Fibroblast of lung (primary cell): ENCODE measurements around the gene GNL1. TPM values are rescaled to one million over a fixed set of nuclear protein-coding genes. Genes with fewer than 3 reads are reported as not detected.
"Not testable (repeated sequence)": the region's sequence is repeated elsewhere in the genome, so short reads cannot be mapped to it uniquely, and the experiment has no call there.

ENCODE experiments used
- DNase-seq, 2 donors: peaks; one replicate each; pipeline versions ENCODE4 v3.0.0 to v3.0.0-alpha.2; 2010; ENCODE audit warnings: low read depth in 2 of 2
- H2AFZ ChIP-seq: 2 replicates; pipeline ENCODE4 v1.5.1; 2012; ENCODE audit warnings: low read length, control low read depth, inconsistent platforms
- H3K27ac ChIP-seq: 2 replicates; pipeline ENCODE4 v1.5.1; 2011; ENCODE audit warnings: low read length, control low read depth; ENCODE audit not compliant: insufficient read depth
- H3K27me3 ChIP-seq: 2 replicates; pipeline ENCODE4 v1.5.1; 2011; ENCODE audit warnings: mild to moderate bottlenecking, low read length; ENCODE audit not compliant: control insufficient read depth, insufficient read depth
- H3K36me3 ChIP-seq: 2 replicates; pipeline ENCODE4 v1.5.1; 2011; ENCODE audit warnings: low read length; ENCODE audit not compliant: control insufficient read depth, insufficient read depth
- H3K4me1 ChIP-seq: 2 replicates; pipeline ENCODE4 v1.5.1; 2011; ENCODE audit warnings: low read length; ENCODE audit not compliant: control insufficient read depth, insufficient read depth; ENCODE audit errors: extremely low read depth
- H3K4me2 ChIP-seq: 2 replicates; pipeline ENCODE4 v1.5.1; 2011; ENCODE audit warnings: low read length, control low read depth; ENCODE audit not compliant: insufficient read depth; ENCODE audit errors: extremely low read depth
- H3K4me3 ChIP-seq, 4 experiments: fragments of 200-600 bp in 1 of 4; sonication (generic) in 1 of 4; replicated peaks in 1 of 4; 2 replicates each; pipeline ENCODE4 v1.5.1; 2011 to 2016; ENCODE audit warnings: low read length in 4 of 4, low read depth in 3 of 4, mild to moderate bottlenecking in 3 of 4, control low read depth in 2 of 4, inconsistent platforms in 1 of 4, mixed read lengths in 1 of 4; ENCODE audit not compliant: insufficient read depth in 1 of 4; ENCODE audit errors: control extremely low read depth in 1 of 4
- H3K79me2 ChIP-seq: 2 replicates; pipeline ENCODE4 v1.5.1; 2012; ENCODE audit warnings: mild to moderate bottlenecking, low read length, inconsistent platforms; ENCODE audit not compliant: control insufficient read depth, insufficient read depth
- H3K9ac ChIP-seq: 2 replicates; pipeline ENCODE4 v1.5.1; 2011; ENCODE audit warnings: mild to moderate bottlenecking, low read length, control low read depth; ENCODE audit not compliant: insufficient read depth
- H3K9me3 ChIP-seq: 2 replicates; pipeline ENCODE4 v1.5.1; 2012; ENCODE audit warnings: low read depth, low read length; ENCODE audit not compliant: control insufficient read depth, insufficient read depth
- H4K20me1 ChIP-seq: 2 replicates; pipeline ENCODE4 v1.5.1; 2011; ENCODE audit warnings: low read length; ENCODE audit not compliant: control insufficient read depth, insufficient read depth; ENCODE audit errors: extremely low read depth
- EZH2 ChIP-seq: IDR thresholded peaks from 2 replicates; pipeline ENCODE4 v1.5.1; 2012; ENCODE audit warnings: low read length, control low read depth, mild to moderate bottlenecking; ENCODE audit errors: missing control alignments
- polyA plus RNA-seq, 2 donors: library from polyadenylated mRNA; depleted of rRNA in 1 of 2; stranded (reverse) in 1 of 2; unstranded in 1 of 2; fragments of >200 nt; gene quantifications; 2 replicates each; pipeline ENCODE4 v1.2.1, GENCODE V29; 2011 to 2012; ENCODE audit warnings: missing spikeins in 1 of 2
- total RNA-seq: library from RNA; depleted of rRNA; stranded (reverse); fragments of >200 nt; gene quantifications from 2 replicates; pipeline ENCODE4 v1.2.1, GENCODE V29; 2014
- TF ChIP-seq, protein P1 (sequence below), 2 donors: IDR thresholded peaks in 1 of 2; conservative IDR thresholded peaks in 1 of 2; 1 replicate in 1 of 2; 2 replicates in 1 of 2; pipeline ENCODE4 v1.5.1; 2011 to 2012; ENCODE audit warnings: low read length in 2 of 2, control low read depth in 1 of 2, inconsistent platforms in 1 of 2, low read depth in 1 of 2, mild to moderate bottlenecking in 1 of 2

The GNL1 gene
- total and polyA plus RNA-seq, 2 donors (not counting 1 experiment from before 2014, with no cell fraction given) = 33.4 to 67.0 TPM

DNA sequence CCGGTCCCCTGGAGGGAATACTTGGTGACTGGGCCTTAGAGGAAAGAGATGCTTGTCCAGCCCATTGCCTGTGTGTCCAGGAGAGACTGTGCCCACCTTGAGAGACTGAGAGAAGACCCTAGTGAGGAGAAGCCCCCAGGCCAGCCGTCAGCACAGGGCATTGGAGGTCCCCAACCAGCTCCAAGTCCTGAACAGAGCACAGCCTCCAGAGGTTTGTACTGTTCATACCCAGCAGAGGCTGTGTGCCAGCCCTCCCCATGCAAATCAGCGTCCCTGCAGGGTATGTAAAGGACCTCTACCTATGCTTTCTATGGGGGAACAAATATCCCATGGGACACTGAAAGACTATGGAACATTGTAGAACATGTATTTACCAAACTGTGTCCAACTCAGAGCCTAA lies 58.6 kb downstream of the GNL1 start:
- Histone ChIP-seq H3K36me3 (no peaks in the 10 kb centered on the region), H3K27ac (no peak overlapping the region), H3K9ac (no peak overlapping the region), H3K4me2 (no peak overlapping the region), H4K20me1 (no peaks in the 10 kb centered on the region), H3K4me3 (no peak overlapping the region), H2AFZ (no peak overlapping the region), H3K27me3 (no peaks in the 10 kb centered on the region), H3K9me3 (no peaks in the 10 kb centered on the region), H3K79me2 (no peaks in the 10 kb centered on the region), H3K4me1 (peaks cover 7% of the 10 kb centered on the region)
- no peak for DNase-seq
- TF ChIP-seq, protein P1, sequence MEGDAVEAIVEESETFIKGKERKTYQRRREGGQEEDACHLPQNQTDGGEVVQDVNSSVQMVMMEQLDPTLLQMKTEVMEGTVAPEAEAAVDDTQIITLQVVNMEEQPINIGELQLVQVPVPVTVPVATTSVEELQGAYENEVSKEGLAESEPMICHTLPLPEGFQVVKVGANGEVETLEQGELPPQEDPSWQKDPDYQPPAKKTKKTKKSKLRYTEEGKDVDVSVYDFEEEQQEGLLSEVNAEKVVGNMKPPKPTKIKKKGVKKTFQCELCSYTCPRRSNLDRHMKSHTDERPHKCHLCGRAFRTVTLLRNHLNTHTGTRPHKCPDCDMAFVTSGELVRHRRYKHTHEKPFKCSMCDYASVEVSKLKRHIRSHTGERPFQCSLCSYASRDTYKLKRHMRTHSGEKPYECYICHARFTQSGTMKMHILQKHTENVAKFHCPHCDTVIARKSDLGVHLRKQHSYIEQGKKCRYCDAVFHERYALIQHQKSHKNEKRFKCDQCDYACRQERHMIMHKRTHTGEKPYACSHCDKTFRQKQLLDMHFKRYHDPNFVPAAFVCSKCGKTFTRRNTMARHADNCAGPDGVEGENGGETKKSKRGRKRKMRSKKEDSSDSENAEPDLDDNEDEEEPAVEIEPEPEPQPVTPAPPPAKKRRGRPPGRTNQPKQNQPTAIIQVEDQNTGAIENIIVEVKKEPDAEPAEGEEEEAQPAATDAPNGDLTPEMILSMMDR (conservative IDR thresholded peaks at IDR 0.05 in 1 of 2, IDR thresholded peaks at IDR 0.05 in 1 of 2; ENCODE audit: low read depth in 1 of 2, low read length in 2 of 2) = no peak
- no peak for TF ChIP-seq EZH2

DNA sequence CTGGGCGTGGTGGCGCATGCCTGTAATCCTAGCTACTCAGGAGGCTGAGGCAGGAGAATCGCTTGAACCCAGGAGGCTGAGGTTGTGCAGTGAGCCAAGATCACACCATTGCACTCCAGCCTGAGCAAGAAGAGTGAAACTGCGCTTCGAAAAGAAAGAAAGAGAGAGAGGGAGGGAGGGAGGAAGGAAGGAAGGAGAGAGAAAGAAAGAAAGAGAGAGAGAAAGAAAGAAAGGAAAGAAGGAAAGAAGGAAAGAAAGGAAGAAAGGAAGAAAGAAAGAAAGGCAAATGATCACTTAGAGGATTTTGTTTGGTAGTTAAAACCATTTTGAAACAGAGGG lies 59.1 kb downstream of the GNL1 start:
- not testable (repeated sequence) for H3K9ac ChIP-seq, H3K36me3 ChIP-seq, H4K20me1 ChIP-seq, H3K9me3 ChIP-seq, H3K4me2 ChIP-seq, H3K27ac ChIP-seq, H3K79me2 ChIP-seq, H3K4me3 ChIP-seq, DNase-seq, H3K27me3 ChIP-seq, H3K4me1 ChIP-seq, H2AFZ ChIP-seq

DNA sequence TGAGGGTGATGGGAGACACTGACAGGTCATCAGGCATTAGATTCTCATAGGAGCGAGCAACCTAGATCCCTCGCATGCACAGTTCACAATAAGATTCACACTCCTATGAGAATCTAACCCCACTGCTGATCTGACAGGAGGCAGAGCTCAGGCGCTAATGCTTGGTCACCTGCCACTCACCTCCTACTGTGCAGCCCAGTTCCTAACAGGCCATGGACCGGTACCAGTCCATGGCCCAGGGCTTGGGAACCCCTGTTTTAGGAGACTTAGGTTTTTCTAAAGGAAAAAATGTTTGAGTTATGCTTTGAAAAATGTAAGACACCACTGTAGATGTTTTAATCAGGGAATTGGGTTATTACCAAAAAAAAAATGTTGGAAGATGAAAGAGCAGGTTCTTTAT lies 60.3 kb downstream of the GNL1 start:
- H2AFZ ChIP-seq = no peak overlapping the region
- no peak overlapping the region for H3K9ac ChIP-seq
- no peaks in the 10 kb centered on the region for H3K9me3 ChIP-seq
- no peaks in the 10 kb centered on the region for H3K27me3 ChIP-seq
- H4K20me1 ChIP-seq = no peaks in the 10 kb centered on the region
- H3K4me3 ChIP-seq = no peak overlapping the region
- no peak overlapping the region for H3K4me2 ChIP-seq
- peaks cover 14% of the 10 kb centered on the region for H3K36me3 ChIP-seq
- H3K27ac ChIP-seq = no peak overlapping the region
- H3K79me2 ChIP-seq = peaks cover 5% of the 10 kb centered on the region
- H3K4me1 ChIP-seq = peaks cover 9% of the 10 kb centered on the region
- TF ChIP-seq, protein P1 (conservative IDR thresholded peaks at IDR 0.05 in 1 of 2, IDR thresholded peaks at IDR 0.05 in 1 of 2; ENCODE audit: low read depth in 1 of 2, low read length in 2 of 2) = no peak
- no peak for TF ChIP-seq EZH2
- no peak for DNase-seq

DNA sequence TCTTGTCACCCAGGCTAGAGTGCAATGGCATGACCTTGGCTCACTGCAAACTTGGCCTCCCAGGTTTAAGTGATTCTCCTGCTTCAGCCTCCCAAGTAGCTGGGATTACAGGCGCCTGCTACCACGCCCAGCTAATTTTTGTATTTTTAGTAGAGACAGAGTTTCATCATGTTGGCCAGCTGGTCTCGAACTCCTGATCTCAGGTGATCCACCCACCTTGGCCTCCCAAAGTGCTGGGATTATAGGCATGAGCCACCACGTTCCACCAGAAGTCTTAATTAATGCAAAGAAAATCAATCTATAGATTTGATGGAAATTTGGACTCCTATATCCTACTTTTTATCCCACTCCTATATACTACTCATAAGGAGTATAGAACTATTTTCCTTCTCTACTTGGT lies 61.2 kb downstream of the GNL1 start:
- peaks cover 14% of the 10 kb centered on the region for H3K79me2 ChIP-seq

More for the DNA sequence above, 61.2 kb downstream of the GNL1 start:
- DNase-seq, H2AFZ ChIP-seq, H4K20me1 ChIP-seq, H3K9me3 ChIP-seq, H3K4me2 ChIP-seq, H3K27me3 ChIP-seq, H3K4me3 ChIP-seq, H3K27ac ChIP-seq, H3K9ac ChIP-seq: not testable (repeated sequence)
- Histone ChIP-seq H3K36me3 (peaks cover 22% of the 10 kb centered on the region), H3K4me1 (peaks cover 15% of the 10 kb centered on the region)
